Tibial nerve (tissue), 4 donors: ENCODE data around the gene MATCAP1.

Experiments used
- EP300 ChIP-seq, 2 donors: sonication (generic); formaldehyde crosslinking; IDR thresholded peaks; one replicate each; pipeline ENCODE4 v1.6.1; 2017; ENCODE audit warnings: antibody characterized with exemption in 2 of 2, mild to moderate bottlenecking in 1 of 2
- POLR2A ChIP-seq, 2 donors: fragments of 450-650 bp; IDR thresholded peaks; one replicate each; pipeline ENCODE4 v1.6.1; 2017; ENCODE audit warnings: antibody characterized with exemption in 2 of 2, mild to moderate bottlenecking in 2 of 2, moderate library complexity in 2 of 2
- TF ChIP-seq, protein P1 (sequence below), 5 experiments: fragments of 200-600 bp in 3 of 5; fragments of 450-650 bp in 2 of 5; sonication (generic) in 3 of 5; IDR thresholded peaks; one replicate each; pipeline ENCODE4 v1.5.1; 2016 to 2019; ENCODE audit warnings: antibody characterized with exemption in 5 of 5, mild to moderate bottlenecking in 3 of 5, moderate library complexity in 2 of 5

DNA sequence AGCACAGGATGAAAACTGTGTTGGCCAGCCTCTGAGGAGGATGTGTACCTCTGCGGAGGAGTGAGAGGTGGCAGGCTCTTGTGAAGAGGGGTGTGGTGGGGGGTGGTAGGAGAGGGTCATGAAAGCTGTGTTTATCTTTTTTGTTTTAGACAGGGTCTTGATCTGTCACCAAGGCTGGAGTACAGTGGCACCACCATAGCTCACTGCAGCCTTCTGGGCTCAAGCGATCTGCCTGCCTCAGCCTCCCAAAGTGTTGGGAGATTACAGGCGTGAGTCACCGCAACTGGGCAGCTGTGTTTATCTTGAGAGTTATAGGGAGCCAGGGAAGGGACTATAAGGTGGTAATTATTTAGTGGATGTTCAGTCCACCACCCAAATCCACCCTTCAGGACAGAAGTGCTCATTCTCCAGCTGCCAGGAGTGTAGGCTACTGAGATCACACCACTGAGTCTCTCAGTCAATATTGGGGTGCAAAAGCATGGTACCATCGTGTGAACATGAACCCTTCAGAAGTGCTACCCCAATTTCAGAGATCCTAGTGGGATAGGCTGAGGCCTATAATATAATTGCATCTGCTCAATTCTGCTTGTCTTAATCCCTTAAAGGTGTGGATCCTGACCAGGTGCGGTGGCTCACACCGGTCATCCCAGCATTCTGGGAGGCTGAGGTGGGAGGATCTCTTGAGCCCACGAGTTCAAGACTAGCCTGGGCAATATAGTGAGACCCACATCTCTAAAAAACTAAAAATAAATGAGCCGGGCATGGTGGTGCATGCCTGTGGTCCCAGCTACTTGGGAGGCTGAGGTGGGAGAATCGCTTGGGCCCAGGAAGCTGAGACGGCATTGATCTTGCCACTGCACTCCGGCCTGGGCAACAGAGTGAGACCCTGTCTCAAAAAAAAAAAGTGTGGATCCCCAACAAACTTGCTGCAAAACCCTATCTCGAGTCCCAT is 7.0 kb upstream of the MATCAP1 start:
- TF ChIP-seq EP300 (IDR thresholded peaks at IDR 0.05) (no peak), POLR2A (IDR thresholded peaks at IDR 0.05) (no peak)
- TF ChIP-seq, protein P1, sequence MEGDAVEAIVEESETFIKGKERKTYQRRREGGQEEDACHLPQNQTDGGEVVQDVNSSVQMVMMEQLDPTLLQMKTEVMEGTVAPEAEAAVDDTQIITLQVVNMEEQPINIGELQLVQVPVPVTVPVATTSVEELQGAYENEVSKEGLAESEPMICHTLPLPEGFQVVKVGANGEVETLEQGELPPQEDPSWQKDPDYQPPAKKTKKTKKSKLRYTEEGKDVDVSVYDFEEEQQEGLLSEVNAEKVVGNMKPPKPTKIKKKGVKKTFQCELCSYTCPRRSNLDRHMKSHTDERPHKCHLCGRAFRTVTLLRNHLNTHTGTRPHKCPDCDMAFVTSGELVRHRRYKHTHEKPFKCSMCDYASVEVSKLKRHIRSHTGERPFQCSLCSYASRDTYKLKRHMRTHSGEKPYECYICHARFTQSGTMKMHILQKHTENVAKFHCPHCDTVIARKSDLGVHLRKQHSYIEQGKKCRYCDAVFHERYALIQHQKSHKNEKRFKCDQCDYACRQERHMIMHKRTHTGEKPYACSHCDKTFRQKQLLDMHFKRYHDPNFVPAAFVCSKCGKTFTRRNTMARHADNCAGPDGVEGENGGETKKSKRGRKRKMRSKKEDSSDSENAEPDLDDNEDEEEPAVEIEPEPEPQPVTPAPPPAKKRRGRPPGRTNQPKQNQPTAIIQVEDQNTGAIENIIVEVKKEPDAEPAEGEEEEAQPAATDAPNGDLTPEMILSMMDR (IDR thresholded peaks at IDR 0.05) = no peak
